Kidney epithelial cell (primary cell): Measurements from ENCODE around the gene SPC24. TPM values are rescaled to one million over a fixed set of nuclear protein-coding genes. Genes with fewer than 3 reads are reported as not detected.

ENCODE experiments used
- DNase-seq: peaks from one replicate; pipeline ENCODE4 v3.0.0-alpha.2; 2010; ENCODE audit warnings: low read depth
- H3K27me3 ChIP-seq: 2 replicates; pipeline ENCODE4 v1.6.0; 2011; ENCODE audit warnings: low read length; ENCODE audit not compliant: control insufficient read depth, insufficient read depth
- H3K36me3 ChIP-seq: 2 replicates; pipeline ENCODE4 v1.5.1; 2011; ENCODE audit warnings: low read length; ENCODE audit not compliant: control insufficient read depth, insufficient read depth
- H3K4me3 ChIP-seq: 2 replicates; pipeline ENCODE4 v1.5.1; 2011; ENCODE audit warnings: low read depth, mild to moderate bottlenecking, control low read depth, low read length
- total RNA-seq: library from RNA; depleted of rRNA; stranded (reverse); fragments of >200 nt; gene quantifications from 2 replicates; pipeline ENCODE4 v1.2.3, GENCODE V29; 2015
- TF ChIP-seq, protein P1 (sequence below): IDR thresholded peaks from 2 replicates; pipeline ENCODE4 v1.5.1; 2011; ENCODE audit warnings: mild to moderate bottlenecking, moderate library complexity, low read length, control low read depth, inconsistent platforms; ENCODE audit not compliant: insufficient read depth, poor library complexity, severe bottlenecking

Gene SPC24
- total RNA-seq, 1 donor from 2014 or later = 2.8 TPM

DNA sequence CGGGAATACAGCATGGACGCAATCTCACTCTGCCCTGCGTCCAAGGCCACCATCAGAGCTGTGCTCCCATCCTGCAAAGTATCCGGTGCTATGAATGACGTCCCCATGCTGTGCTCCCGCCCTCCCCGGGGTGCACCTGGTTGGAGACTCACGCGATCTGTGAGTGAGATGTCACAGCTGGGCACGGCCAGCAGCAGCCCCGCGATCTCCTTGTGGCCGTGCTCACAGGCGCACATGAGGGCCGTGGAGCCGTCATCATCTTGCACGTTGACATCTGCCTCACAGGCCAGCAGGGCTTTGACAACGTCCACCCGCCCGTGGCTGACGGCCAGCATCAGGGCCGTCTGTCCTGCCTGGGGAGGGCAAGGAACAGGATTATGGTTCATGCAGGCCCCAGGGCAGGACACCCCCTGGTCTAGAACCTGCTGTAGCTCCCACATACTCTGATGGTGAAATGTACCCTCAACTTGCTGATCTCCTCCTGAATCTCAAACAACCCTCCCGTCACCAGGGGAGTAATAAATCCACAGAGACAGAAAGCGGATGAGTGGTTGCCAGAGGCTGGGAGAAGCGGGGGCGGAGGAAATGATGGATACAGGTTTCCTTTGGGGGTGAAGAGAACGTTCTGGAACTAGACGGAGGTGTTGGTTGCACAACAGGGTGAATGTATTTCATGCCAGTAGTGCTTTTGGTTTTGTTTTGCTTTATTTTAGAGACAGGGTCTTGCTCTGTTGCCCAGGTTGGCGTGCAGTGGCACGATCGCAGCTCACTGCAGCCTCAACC, 14.5 kb upstream of the SPC24 start:
- H3K36me3 ChIP-seq = no peaks in the 10 kb centered on the region
- TF ChIP-seq, protein P1, sequence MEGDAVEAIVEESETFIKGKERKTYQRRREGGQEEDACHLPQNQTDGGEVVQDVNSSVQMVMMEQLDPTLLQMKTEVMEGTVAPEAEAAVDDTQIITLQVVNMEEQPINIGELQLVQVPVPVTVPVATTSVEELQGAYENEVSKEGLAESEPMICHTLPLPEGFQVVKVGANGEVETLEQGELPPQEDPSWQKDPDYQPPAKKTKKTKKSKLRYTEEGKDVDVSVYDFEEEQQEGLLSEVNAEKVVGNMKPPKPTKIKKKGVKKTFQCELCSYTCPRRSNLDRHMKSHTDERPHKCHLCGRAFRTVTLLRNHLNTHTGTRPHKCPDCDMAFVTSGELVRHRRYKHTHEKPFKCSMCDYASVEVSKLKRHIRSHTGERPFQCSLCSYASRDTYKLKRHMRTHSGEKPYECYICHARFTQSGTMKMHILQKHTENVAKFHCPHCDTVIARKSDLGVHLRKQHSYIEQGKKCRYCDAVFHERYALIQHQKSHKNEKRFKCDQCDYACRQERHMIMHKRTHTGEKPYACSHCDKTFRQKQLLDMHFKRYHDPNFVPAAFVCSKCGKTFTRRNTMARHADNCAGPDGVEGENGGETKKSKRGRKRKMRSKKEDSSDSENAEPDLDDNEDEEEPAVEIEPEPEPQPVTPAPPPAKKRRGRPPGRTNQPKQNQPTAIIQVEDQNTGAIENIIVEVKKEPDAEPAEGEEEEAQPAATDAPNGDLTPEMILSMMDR = no peak
- no peak for DNase-seq

DNA sequence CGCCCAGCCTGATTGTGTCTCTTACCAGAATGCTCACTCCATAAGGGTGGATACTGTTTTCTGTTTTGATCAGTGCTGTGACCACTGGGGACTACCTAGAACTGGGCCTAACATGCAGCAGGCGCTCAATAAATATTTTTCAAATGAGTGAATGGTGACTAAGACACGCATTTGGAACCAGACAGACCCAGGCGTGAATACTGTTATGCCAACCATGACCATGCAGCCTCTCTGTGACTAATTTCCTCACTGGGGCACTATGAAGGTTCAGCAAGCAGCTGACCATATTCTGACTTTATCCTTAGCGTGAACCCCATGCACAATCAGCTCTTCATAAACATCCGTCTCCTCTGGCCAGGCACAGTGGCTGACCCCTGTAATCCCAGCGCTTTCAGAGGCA, 13.0 kb upstream of the SPC24 start:
- TF ChIP-seq, protein P1 = no peak
- H3K36me3 ChIP-seq = no peaks in the 10 kb centered on the region

More for the DNA sequence above, 14.5 kb upstream of the SPC24 start:
- Histone ChIP-seq H3K4me3 (no peak overlapping the region), H3K27me3 (no peaks in the 10 kb centered on the region)

DNA sequence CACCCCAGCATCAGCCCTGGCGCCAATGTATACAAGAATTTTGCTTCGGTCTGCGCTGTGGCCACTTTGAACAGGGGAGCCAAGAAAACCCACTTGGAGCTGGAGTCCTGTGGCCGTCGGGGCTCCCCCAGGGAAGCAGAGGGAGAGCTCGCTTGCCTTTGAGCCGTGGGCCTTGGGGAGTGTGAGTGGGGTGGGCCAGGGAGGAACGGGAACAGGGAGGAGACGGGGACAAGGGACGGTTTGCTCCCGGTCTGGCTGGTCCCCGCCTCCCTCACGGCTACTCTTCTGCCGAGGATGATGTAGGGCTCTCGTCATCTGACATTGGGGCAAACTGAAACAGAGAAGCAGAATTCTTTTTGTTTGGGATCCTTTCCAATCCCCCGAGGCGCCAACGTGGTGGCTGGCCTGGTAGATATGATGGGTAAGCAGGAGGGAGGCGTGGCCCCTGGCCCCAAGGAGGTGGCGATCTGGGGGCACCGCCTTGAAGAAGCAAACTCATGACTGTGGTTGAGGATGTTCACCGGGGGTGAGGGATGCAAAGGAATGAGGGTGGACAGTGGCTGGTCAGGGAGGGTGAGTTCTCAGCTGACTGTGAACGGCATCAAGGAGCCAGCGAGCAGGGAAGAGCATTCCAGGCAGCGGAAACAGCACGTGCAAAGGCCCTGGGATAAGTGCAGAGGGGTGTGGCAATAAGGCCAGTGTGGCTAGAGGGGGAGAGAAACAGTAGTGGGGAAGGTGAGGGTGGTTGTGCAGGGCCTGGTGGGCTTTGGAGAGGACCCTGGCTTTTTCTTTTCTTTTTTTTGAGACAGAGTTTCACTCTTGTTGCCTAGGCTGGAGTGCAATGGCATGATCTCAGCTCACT, 10.9 kb upstream of the SPC24 start:
- no peaks in the 10 kb centered on the region for H3K27me3 ChIP-seq
- H3K36me3 ChIP-seq = no peaks in the 10 kb centered on the region
- TF ChIP-seq, protein P1 = no peak
- H3K4me3 ChIP-seq = no peak overlapping the region
- DNase-seq = no peak

More for the DNA sequence above, 13.0 kb upstream of the SPC24 start:
- DNase-seq = peak; percentile 94
- Histone ChIP-seq H3K27me3 (no peaks in the 10 kb centered on the region), H3K4me3 (no peak overlapping the region)

DNA sequence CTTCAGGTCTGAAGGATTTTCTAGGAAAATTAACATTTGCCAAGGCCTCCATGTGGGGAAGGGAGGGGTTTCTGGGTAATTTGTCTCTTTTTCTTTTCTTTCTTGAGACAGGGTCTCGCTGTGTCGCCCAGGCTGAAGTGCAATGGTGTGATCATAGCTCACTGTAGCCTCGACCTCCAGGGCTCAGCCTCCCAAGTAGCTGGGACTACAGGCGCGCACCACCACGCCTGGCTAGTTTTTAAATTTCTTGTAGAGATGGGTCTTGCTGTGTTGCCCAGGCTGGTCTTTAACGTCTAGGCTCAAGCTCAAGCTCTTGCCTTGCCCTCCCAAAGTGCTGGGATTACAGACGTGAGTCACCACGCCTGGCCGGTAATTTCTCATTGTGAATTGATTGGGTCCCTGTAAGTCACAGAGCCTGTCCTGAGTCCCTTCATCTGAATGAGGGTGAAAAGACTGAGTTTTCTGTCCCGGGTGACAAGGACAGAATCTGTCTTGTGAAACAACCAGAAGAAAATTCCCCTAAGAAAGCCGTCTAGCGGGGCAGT, 10.0 kb upstream of the SPC24 start:
- no peaks in the 10 kb centered on the region for H3K36me3 ChIP-seq
- DNase-seq = no peak
- H3K4me3 ChIP-seq = no peak overlapping the region
- no peaks in the 10 kb centered on the region for H3K27me3 ChIP-seq
- TF ChIP-seq, protein P1 = no peak

DNA sequence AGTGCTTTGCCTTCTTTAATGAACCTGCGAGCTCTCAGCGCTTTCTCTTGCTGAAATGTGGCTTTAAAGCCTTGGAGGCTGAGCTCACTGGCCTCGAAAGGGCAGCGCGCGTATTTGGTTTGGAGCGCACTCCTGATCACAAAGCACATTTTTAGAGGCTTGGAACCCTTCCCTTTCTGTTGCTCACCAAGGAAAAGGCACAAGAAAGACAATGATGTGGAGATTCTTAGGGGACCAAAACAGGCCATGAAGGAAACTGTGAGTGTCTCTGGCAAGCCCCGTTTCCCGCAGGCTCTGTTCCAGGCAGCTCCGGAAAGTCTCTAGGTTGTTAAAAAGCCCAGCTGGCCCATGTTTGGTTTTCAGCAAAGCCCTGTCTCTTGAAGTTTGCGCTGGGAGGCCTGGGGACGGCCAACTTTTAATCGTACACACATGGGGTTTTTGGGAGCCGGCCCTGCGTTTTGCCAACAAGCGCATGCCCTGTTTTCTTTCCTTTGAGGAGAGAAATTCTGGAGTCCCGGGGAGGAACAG, 9.4 kb upstream of the SPC24 start:
- TF ChIP-seq, protein P1 = no peak
- H3K36me3 ChIP-seq = no peaks in the 10 kb centered on the region
- DNase-seq = no peak
- H3K27me3 ChIP-seq = no peaks in the 10 kb centered on the region
- no peak overlapping the region for H3K4me3 ChIP-seq
